ENCODE measurements around the gene CCDC183.

Gene CCDC183

GRCh38 chr9:136852664-136853595 lies 56.8 kb downstream of the CCDC183 start:
- no peak for DNase-seq (ENCODE audit: extremely low read depth, low read depth)
- TF ChIP-seq, protein P1, sequence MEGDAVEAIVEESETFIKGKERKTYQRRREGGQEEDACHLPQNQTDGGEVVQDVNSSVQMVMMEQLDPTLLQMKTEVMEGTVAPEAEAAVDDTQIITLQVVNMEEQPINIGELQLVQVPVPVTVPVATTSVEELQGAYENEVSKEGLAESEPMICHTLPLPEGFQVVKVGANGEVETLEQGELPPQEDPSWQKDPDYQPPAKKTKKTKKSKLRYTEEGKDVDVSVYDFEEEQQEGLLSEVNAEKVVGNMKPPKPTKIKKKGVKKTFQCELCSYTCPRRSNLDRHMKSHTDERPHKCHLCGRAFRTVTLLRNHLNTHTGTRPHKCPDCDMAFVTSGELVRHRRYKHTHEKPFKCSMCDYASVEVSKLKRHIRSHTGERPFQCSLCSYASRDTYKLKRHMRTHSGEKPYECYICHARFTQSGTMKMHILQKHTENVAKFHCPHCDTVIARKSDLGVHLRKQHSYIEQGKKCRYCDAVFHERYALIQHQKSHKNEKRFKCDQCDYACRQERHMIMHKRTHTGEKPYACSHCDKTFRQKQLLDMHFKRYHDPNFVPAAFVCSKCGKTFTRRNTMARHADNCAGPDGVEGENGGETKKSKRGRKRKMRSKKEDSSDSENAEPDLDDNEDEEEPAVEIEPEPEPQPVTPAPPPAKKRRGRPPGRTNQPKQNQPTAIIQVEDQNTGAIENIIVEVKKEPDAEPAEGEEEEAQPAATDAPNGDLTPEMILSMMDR (IDR thresholded peaks at IDR 0.05; ENCODE audit: low read depth, low read length), result no peak

DNA sequence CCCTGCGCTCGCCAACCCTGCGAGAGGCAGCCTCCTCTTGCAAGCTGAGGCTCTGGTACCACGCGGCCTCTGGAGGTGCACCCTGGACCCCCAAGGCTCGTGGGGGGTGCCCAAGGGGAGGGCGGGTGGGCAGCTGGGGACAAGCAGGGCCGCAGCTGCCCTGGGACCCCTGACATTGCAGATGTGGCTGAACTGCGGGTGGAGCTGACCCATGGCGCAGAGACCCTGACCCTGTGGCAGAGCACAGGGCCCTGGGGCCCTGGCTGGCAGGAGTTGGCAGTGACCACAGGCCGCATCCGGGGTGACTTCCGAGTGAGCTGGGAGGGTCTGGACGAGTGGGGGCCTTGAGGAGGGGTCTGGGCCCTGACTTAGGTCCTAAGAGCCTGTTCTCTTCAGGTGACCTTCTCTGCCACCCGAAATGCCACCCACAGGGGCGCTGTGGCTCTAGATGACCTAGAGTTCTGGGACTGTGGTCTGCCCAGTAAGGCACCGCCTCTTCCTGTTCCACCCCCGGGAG lies 57.5 kb downstream of the CCDC183 start:
- no peak for DNase-seq (ENCODE audit: extremely low read depth, low read depth)
- TF ChIP-seq, protein P1 (IDR thresholded peaks at IDR 0.05; ENCODE audit: low read depth, low read length), result no peak

- DNase-seq (ENCODE audit: extremely low read depth, low read depth), result no peak
- TF ChIP-seq, protein P1 (IDR thresholded peaks at IDR 0.05; ENCODE audit: low read depth, low read length), result no peak
Observed at GRCh38 chr9:136854113-136854841, 58.1 kb downstream of the CCDC183 start.

- TF ChIP-seq, protein P1 (IDR thresholded peaks at IDR 0.05; ENCODE audit: low read depth, low read length), result no peak
- DNase-seq (ENCODE audit: extremely low read depth, low read depth), result no peak
Observed at GRCh38 chr9:136854842-136855460, 58.8 kb downstream of the CCDC183 start.

- TF ChIP-seq, protein P1 (IDR thresholded peaks at IDR 0.05; ENCODE audit: low read depth, low read length), result no peak
- DNase-seq (ENCODE audit: extremely low read depth, low read depth), result no peak
Observed at GRCh38 chr9:136855461-136856078, 59.4 kb downstream of the CCDC183 start.

DNA sequence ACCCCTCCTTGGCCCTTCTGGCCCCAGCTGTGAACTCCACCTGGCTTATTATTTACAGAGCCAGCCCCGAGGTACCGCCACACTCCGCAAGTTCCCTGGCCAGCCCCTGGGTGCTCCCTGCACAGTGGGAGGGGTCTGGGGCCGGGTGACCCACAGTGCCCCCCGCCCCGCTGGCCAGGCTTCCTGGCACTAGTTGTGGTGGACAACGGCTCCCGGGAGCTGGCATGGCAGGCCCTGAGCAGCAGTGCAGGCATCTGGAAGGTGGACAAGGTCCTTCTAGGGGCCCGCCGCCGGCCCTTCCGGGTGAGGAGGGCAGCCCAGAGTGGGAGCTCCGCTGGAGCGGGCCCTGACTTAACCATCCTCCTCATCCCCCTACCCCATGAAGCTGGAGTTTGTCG lies 59.9 kb downstream of the CCDC183 start:
- DNase-seq (ENCODE audit: extremely low read depth, low read depth), result no peak
- TF ChIP-seq, protein P1 (IDR thresholded peaks at IDR 0.05; ENCODE audit: low read depth, low read length), result no peak

All from AG09319 (cell line).